ENCODE data around the gene E2F8.
A peak's percentile ranks its signal among the peaks of the same experiment; 100 is the strongest.

Gene E2F8

DNA sequence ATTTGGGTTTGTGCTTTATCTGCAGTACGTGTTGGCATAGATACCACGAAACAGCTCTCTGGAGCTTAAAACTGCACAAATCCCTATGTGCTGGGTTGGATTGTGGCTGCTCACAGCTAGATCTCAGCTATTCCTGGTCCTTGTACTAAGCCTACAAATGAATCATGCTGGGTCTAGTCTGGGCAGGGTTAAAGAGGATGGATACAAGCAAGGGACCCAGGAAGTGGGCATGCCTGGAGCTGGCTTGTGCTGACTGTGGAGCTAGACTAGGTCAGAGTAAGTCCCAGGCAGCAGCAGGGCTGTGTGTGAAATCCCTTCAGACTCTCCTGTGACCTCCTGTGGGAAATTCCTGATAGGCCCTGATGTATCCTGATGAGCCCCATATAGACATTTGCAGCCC lies 3.9 kb upstream of the E2F8 start:
- H2BK120ac ChIP-seq (ENCODE audit: low read depth, low read length): no peak overlapping the region
- H3K79me1 ChIP-seq (ENCODE audit: low read depth, low read length): no peaks in the 10 kb centered on the region
- H2BK12ac ChIP-seq (ENCODE audit: low read length): no peak overlapping the region
- H3K4me2 ChIP-seq (ENCODE audit: insufficient read depth, low read length, poor library complexity, severe bottlenecking): no peak overlapping the region
- no peak overlapping the region for H3K18ac ChIP-seq (ENCODE audit: low read length)
- DNase-seq (ENCODE audit: low spot score): no peak
- no peak overlapping the region for H3K4me3 ChIP-seq (ENCODE audit: low read length in 2 of 2)
- no peak overlapping the region for H2AFZ ChIP-seq (ENCODE audit: low read length)
- H4K8ac ChIP-seq (ENCODE audit: low read depth, low read length): no peak overlapping the region
- no peak overlapping the region for H2BK5ac ChIP-seq (ENCODE audit: low read length)
- no peak overlapping the region for H3K9ac ChIP-seq (ENCODE audit: low read depth, low read length, poor library complexity)
- peaks cover 4 to 8% of the 10 kb centered on the region in 2 donors for H3K4me1 ChIP-seq (ENCODE audit: control insufficient read depth in 2 of 2, insufficient read depth in 1 of 2, low read depth in 1 of 2, low read length in 2 of 2)
- no peak overlapping the region for H3K27ac ChIP-seq (replicated peaks; ENCODE audit: low read length)
- no peak overlapping the region for H4K91ac ChIP-seq (ENCODE audit: low read depth, low read length, poor library complexity)
- no peaks in the 10 kb centered on the region for H3K36me3 ChIP-seq (replicated peaks in 1 of 2; ENCODE audit: control insufficient read depth in 2 of 2, insufficient read depth in 2 of 2, low read length in 2 of 2)
- no peak overlapping the region for H3K14ac ChIP-seq (ENCODE audit: low read length)
- WGBS, 2 donors (ENCODE audit: extremely low coverage in 2 of 2, insufficient read length in 2 of 2, insufficient replicate concordance in 1 of 2): no CpG with 5 or more reads among the region's 2 CpGs
- H3K23ac ChIP-seq (ENCODE audit: low read depth, low read length, poor library complexity): no peak overlapping the region
- peaks cover 3 to 68% (median 25%) of the 10 kb centered on the region in 3 experiments for H3K27me3 ChIP-seq (ENCODE audit: control insufficient read depth in 3 of 3, insufficient read depth in 3 of 3, low read depth in 1 of 3, low read length in 3 of 3)
- peaks cover 0 to 3% of the 10 kb centered on the region in 2 donors for H3K9me3 ChIP-seq (replicated peaks in 1 of 2; ENCODE audit: control insufficient read depth in 2 of 2, insufficient read depth in 1 of 2, low read depth in 1 of 2, low read length in 2 of 2)
- H3K4ac ChIP-seq (ENCODE audit: low read length): no peak overlapping the region
- H2BK15ac ChIP-seq (ENCODE audit: low read length): no peak overlapping the region
- H2AK5ac ChIP-seq (ENCODE audit: low read depth, low read length): no peak overlapping the region

GRCh38 chr11:19244084-19244483 lies 3.3 kb upstream of the E2F8 start:
- Histone ChIP-seq H3K4ac (ENCODE audit: low read length) (no peak overlapping the region), H3K79me1 (ENCODE audit: low read depth, low read length) (no peaks in the 10 kb centered on the region), H3K14ac (ENCODE audit: low read length) (no peak overlapping the region), H2AK5ac (ENCODE audit: low read depth, low read length) (no peak overlapping the region), H2AFZ (ENCODE audit: low read length) (no peak overlapping the region), H2BK120ac (ENCODE audit: low read depth, low read length) (no peak overlapping the region), H3K4me3 (ENCODE audit: low read length in 2 of 2) (no peak overlapping the region), H3K4me2 (ENCODE audit: insufficient read depth, low read length, poor library complexity, severe bottlenecking) (no peak overlapping the region), H3K18ac (ENCODE audit: low read length) (no peak overlapping the region), H3K27ac (replicated peaks; ENCODE audit: low read length) (no peak overlapping the region), H3K23ac (ENCODE audit: low read depth, low read length, poor library complexity) (no peak overlapping the region), H3K9me3 (replicated peaks in 1 of 2; ENCODE audit: control insufficient read depth in 2 of 2, insufficient read depth in 1 of 2, low read depth in 1 of 2, low read length in 2 of 2) (peaks cover 0 to 2% of the 10 kb centered on the region in 2 donors), H2BK12ac (ENCODE audit: low read length) (no peak overlapping the region), H3K9ac (ENCODE audit: low read depth, low read length, poor library complexity) (no peak overlapping the region), H3K27me3 (ENCODE audit: control insufficient read depth in 3 of 3, insufficient read depth in 3 of 3, low read depth in 1 of 3, low read length in 3 of 3) (peaks cover 3 to 65% (median 25%) of the 10 kb centered on the region in 3 experiments), H4K91ac (ENCODE audit: low read depth, low read length, poor library complexity) (no peak overlapping the region), H3K4me1 (ENCODE audit: control insufficient read depth in 2 of 2, insufficient read depth in 1 of 2, low read depth in 1 of 2, low read length in 2 of 2) (peaks cover 5 to 8% of the 10 kb centered on the region in 2 donors), H4K8ac (ENCODE audit: low read depth, low read length) (no peak overlapping the region), H2BK5ac (ENCODE audit: low read length) (no peak overlapping the region), H3K36me3 (replicated peaks in 1 of 2; ENCODE audit: control insufficient read depth in 2 of 2, insufficient read depth in 2 of 2, low read length in 2 of 2) (peaks cover under 1 to 4% of the 10 kb centered on the region in 2 donors), H2BK15ac (ENCODE audit: low read length) (no peak overlapping the region)
- no CpG with 5 or more reads among the region's 6 CpGs for WGBS, 2 donors (ENCODE audit: extremely low coverage in 2 of 2, insufficient read length in 2 of 2, insufficient replicate concordance in 1 of 2)
- DNase-seq (ENCODE audit: low spot score): no peak

DNA sequence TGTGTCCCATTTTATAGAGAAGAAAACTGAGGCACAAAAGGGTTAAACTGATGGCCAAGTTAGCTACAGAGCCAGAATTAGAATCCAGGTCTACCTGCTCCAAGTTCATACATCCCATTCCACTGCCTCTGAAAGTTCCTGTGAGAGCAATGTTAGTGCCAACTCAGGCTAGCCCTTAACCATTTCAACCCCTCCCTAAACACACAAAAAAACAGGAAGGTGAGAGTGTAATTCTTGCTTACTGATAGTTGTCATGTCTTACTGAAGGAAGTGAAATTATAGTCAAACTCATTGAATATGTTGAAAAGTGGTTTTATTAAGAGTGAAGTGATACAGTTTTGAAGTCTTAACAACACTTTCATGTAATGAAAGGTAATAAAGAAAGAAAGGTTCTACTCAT lies 2.9 kb upstream of the E2F8 start:
- H3K9me3 ChIP-seq (replicated peaks in 1 of 2; ENCODE audit: control insufficient read depth in 2 of 2, insufficient read depth in 1 of 2, low read depth in 1 of 2, low read length in 2 of 2): no peaks in the 10 kb centered on the region
- no peak overlapping the region for H3K4me2 ChIP-seq (ENCODE audit: insufficient read depth, low read length, poor library complexity, severe bottlenecking)
- H3K4ac ChIP-seq (ENCODE audit: low read length): no peak overlapping the region
- no peak overlapping the region for H4K91ac ChIP-seq (ENCODE audit: low read depth, low read length, poor library complexity)
- H2BK5ac ChIP-seq (ENCODE audit: low read length): no peak overlapping the region
- H3K23ac ChIP-seq (ENCODE audit: low read depth, low read length, poor library complexity): no peak overlapping the region
- H3K9ac ChIP-seq (ENCODE audit: low read depth, low read length, poor library complexity): no peak overlapping the region
- no peak for DNase-seq (ENCODE audit: low spot score)
- no peak overlapping the region for H3K14ac ChIP-seq (ENCODE audit: low read length)
- no peak overlapping the region for H3K4me3 ChIP-seq (ENCODE audit: low read length in 2 of 2)
- H2BK15ac ChIP-seq (ENCODE audit: low read length): no peak overlapping the region
- no peaks in the 10 kb centered on the region for H3K79me1 ChIP-seq (ENCODE audit: low read depth, low read length)
- H3K36me3 ChIP-seq (replicated peaks in 1 of 2; ENCODE audit: control insufficient read depth in 2 of 2, insufficient read depth in 2 of 2, low read length in 2 of 2): peaks cover 2 to 9% of the 10 kb centered on the region in 2 donors
- H3K4me1 ChIP-seq (ENCODE audit: control insufficient read depth in 2 of 2, insufficient read depth in 1 of 2, low read depth in 1 of 2, low read length in 2 of 2): peaks cover 6 to 8% of the 10 kb centered on the region in 2 donors
- no peak overlapping the region for H2BK12ac ChIP-seq (ENCODE audit: low read length)
- H2AFZ ChIP-seq (ENCODE audit: low read length): no peak overlapping the region
- H3K27me3 ChIP-seq (ENCODE audit: control insufficient read depth in 3 of 3, insufficient read depth in 3 of 3, low read depth in 1 of 3, low read length in 3 of 3): peaks cover 3 to 61% (median 26%) of the 10 kb centered on the region in 3 experiments
- no peak overlapping the region for H3K27ac ChIP-seq (replicated peaks; ENCODE audit: low read length)
- no peak overlapping the region for H3K18ac ChIP-seq (ENCODE audit: low read length)
- no peak overlapping the region for H4K8ac ChIP-seq (ENCODE audit: low read depth, low read length)
- no peak overlapping the region for H2AK5ac ChIP-seq (ENCODE audit: low read depth, low read length)
- no peak overlapping the region for H2BK120ac ChIP-seq (ENCODE audit: low read depth, low read length)

DNA sequence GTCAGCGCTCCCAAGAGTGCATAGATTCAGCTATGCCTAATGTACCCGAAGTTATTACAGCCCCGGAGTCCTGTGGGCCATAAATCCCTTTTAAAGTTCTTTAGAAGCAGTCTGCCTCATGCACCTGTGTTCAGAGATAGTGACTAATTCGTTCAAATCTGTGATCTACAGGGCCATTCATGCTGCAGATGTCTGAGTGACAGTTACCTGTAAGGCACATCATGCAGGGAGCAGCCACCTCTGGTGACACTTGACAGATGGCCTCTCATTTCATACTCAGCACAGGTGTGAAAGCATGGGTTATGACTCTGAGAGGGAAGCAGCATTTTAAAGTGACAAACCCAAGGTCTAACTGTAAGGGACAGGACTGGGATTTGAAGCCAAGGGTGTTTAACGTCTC lies 2.4 kb upstream of the E2F8 start:
- Histone ChIP-seq H3K27ac (replicated peaks; ENCODE audit: low read length) (no peak overlapping the region), H3K14ac (ENCODE audit: low read length) (no peak overlapping the region), H3K9ac (ENCODE audit: low read depth, low read length, poor library complexity) (no peak overlapping the region), H3K4ac (ENCODE audit: low read length) (no peak overlapping the region), H3K27me3 (ENCODE audit: control insufficient read depth in 3 of 3, insufficient read depth in 3 of 3, low read depth in 1 of 3, low read length in 3 of 3) (peaks cover 3 to 57% (median 26%) of the 10 kb centered on the region in 3 experiments), H3K23ac (ENCODE audit: low read depth, low read length, poor library complexity) (no peak overlapping the region), H3K4me3 (ENCODE audit: low read length in 2 of 2) (no peak overlapping the region), H4K8ac (ENCODE audit: low read depth, low read length) (no peak overlapping the region), H2BK15ac (ENCODE audit: low read length) (no peak overlapping the region), H2BK5ac (ENCODE audit: low read length) (no peak overlapping the region), H3K4me1 (ENCODE audit: control insufficient read depth in 2 of 2, insufficient read depth in 1 of 2, low read depth in 1 of 2, low read length in 2 of 2) (peaks cover 6 to 8% of the 10 kb centered on the region in 2 donors), H2AFZ (ENCODE audit: low read length) (no peak overlapping the region), H2BK12ac (ENCODE audit: low read length) (no peak overlapping the region), H2BK120ac (ENCODE audit: low read depth, low read length) (no peak overlapping the region), H3K9me3 (replicated peaks in 1 of 2; ENCODE audit: control insufficient read depth in 2 of 2, insufficient read depth in 1 of 2, low read depth in 1 of 2, low read length in 2 of 2) (no peaks in the 10 kb centered on the region), H3K36me3 (replicated peaks in 1 of 2; ENCODE audit: control insufficient read depth in 2 of 2, insufficient read depth in 2 of 2, low read length in 2 of 2) (peaks cover 2 to 13% of the 10 kb centered on the region in 2 donors), H3K79me1 (ENCODE audit: low read depth, low read length) (no peaks in the 10 kb centered on the region), H3K4me2 (ENCODE audit: insufficient read depth, low read length, poor library complexity, severe bottlenecking) (no peak overlapping the region), H3K18ac (ENCODE audit: low read length) (no peak overlapping the region), H2AK5ac (ENCODE audit: low read depth, low read length) (peak overlapping the region; percentile 52), H4K91ac (ENCODE audit: low read depth, low read length, poor library complexity) (no peak overlapping the region)
- no peak for DNase-seq (ENCODE audit: low spot score)
- no CpG with 5 or more reads among the region's 5 CpGs for WGBS, 2 donors (ENCODE audit: extremely low coverage in 2 of 2, insufficient read length in 2 of 2, insufficient replicate concordance in 1 of 2)
